Heart right ventricle (tissue), 16 donors: ENCODE results near the gene PHKA2. TPM values are rescaled to one million over a fixed set of nuclear protein-coding genes. Genes with fewer than 3 reads are reported as not detected.

ENCODE experiments used
- ATAC-seq, 8 donors: fragments of 200-7000 bp; cut with Tn5 transposase; one replicate each; pipeline ENCODE4 v1.9.1; 2020; ENCODE audit warnings: mild to moderate bottlenecking in 8 of 8, moderate library complexity in 8 of 8, moderate number of reproducible peaks in 1 of 8
- DNase-seq, 2 donors: peaks; one replicate each; pipeline ENCODE4 v3.0.0-alpha.2; 2020
- H3K27ac ChIP-seq, 10 donors: fragments of 200-600 bp; sonication (generic) in 2 of 10; one replicate each; pipeline versions ENCODE4 v1.5.0 to v1.8.0; 2020 to 2022; ENCODE audit warnings: mild to moderate bottlenecking in 3 of 10
- H3K27me3 ChIP-seq, 7 donors: fragments of 200-600 bp; one replicate each; pipeline ENCODE4 v1.8.0; 2021 to 2022; ENCODE audit warnings: mild to moderate bottlenecking in 2 of 7
- H3K36me3 ChIP-seq, 9 donors: fragments of 200-600 bp; sonication (generic) in 1 of 9; one replicate each; pipeline versions ENCODE4 v1.5.0 to v1.8.0; 2020 to 2022; ENCODE audit warnings: mild to moderate bottlenecking in 2 of 9
- H3K4me1 ChIP-seq, 9 donors: fragments of 200-600 bp; sonication (generic) in 1 of 9; one replicate each; pipeline versions ENCODE4 v1.5.0 to v1.8.0; 2020 to 2022; ENCODE audit warnings: mild to moderate bottlenecking in 4 of 9
- H3K4me3 ChIP-seq, 10 donors: fragments of 200-600 bp; sonication (generic) in 2 of 10; one replicate each; pipeline versions ENCODE4 v1.5.0 to v1.8.0; 2020 to 2022; ENCODE audit warnings: mild to moderate bottlenecking in 7 of 10, moderate library complexity in 2 of 10
- H3K9me3 ChIP-seq, 11 donors: fragments of 200-600 bp in 10 of 11; sonication (generic) in 2 of 11; one replicate each; pipeline versions ENCODE4 v1.5.0 to v1.8.0; 2013 to 2022; ENCODE audit warnings: mild to moderate bottlenecking in 2 of 11, control low read depth in 1 of 11, moderate library complexity in 1 of 11
- CTCF ChIP-seq, 9 donors: fragments of 200-600 bp; sonication (generic) in 2 of 9; IDR thresholded peaks; one replicate each; pipeline versions ENCODE4 v1.5.0 to v1.8.0; 2021 to 2022; ENCODE audit warnings: antibody characterized with exemption in 9 of 9, mild to moderate bottlenecking in 5 of 9, moderate library complexity in 1 of 9
- WGBS, 2 donors: extraction: QIAGEN DNeasy Blood & Tissue Kit; methylation state at CpG; one replicate each; pipeline ENCODE4 v1.1.7; 2013; ENCODE audit warnings: inconsistent platforms in 1 of 2; 5-methylcytosine and 5-hydroxymethylcytosine counted together
- intact Hi-C, 10 donors: fragments of 100-400 bp; cut with DNase I; formaldehyde crosslinking; loops; one replicate each; pipeline versions ENCODE4 v1.11.1 to v1.14.2; 2022
- polyA plus RNA-seq, 2 donors: library from polyadenylated mRNA; stranded (reverse); fragments of 200-250 nt; gene quantifications; one replicate each; pipeline ENCODE4 v1.2.3, GENCODE V29; 2013
- total RNA-seq, 10 donors: library from RNA; stranded (reverse); fragmentation: NEBNext Ultra II Directional in 3 of 10; extraction: Animal tissue kit (Norgen Biotek cat#: 25700) in 3 of 10; gene quantifications; one replicate each; pipeline versions ENCODE4 v1.2.1 to v1.2.4, GENCODE V29; 2021 to 2023
- donor health status: Arrhythmogenic right ventricular cardiomyopathy.
- donor health status: ischemic (EF 13 %, LVEDD 7.1; RV severe dilation, severe dysfunction).
- donor health status: healthy with polysubstance abuse.
- donor health status: DM: no; HTN: yes; CAD: no.
- donor health status: DM: no; HTN: no; CAD: no.
- donor health status: ischemic (EF 25% LVEDD 6.9; RV normal size, moderate dysfunction).
- donor health status: ischemic (EF 25% LVEDD 5.7; RV mildly dilated, moderate dysfunction).
- donor health status: healthy.
- donor health status: DM: yes; HTN: yes; CAD: no.
- donor health status: Ischemic cardiomyopathy.
- donor health status: ischemic (EF 35%, LVEDD 5.7; RV mildly dilated, moderate dysfunction).
- donor health status: nonischemic (EF 11% LVEDD 7.7; RV severe dilation, severe dysfunction).
- donor health status: DM: yes; HTN: yes; CAD: no.
- donor health status: PGD.
- donor health status: ischemic (EF 29% LVEDD 5.4; RV normal size, mild dysfunction).
- donor health status: nonischemic (EF 23%, LVEDD 6.1; RV moderate dilation, normal function).

The PHKA2 gene
- total and polyA plus RNA-seq, 12 donors = 15.6 to 61.1 (median 25.3) TPM

- H3K4me1 ChIP-seq = peaks cover 0 to 27% (median 8%) of the 10 kb centered on the region in 9 donors
- WGBS, 2 donors = 71 to 73% methylated on average over 14 to 15 of the region's 15 CpGs
- no peak for TF ChIP-seq CTCF (IDR thresholded peaks at IDR 0.05)
- no peak for DNase-seq
- H3K27ac ChIP-seq = no peak overlapping the region
- no peaks in the 10 kb centered on the region for H3K9me3 ChIP-seq
- H3K27me3 ChIP-seq = no peaks in the 10 kb centered on the region
- intact Hi-C loops = loop anchor here in 1 of 10 donors (5.0 kb wide), 1 partner anchor 203 kb away; the partner anchor contains the start of gene RS1
- no peaks in the 10 kb centered on the region for H3K36me3 ChIP-seq
- no peak overlapping the region for H3K4me3 ChIP-seq
- ATAC-seq = no peak
These were observed 108.5 kb downstream of the PHKA2 start for GRCh38 chrX:18875256-18875878.

- ATAC-seq (no peak), DNase-seq (no peak)
- H3K36me3 ChIP-seq = no peaks in the 10 kb centered on the region
- H3K27me3 ChIP-seq = no peaks in the 10 kb centered on the region
- H3K9me3 ChIP-seq = no peaks in the 10 kb centered on the region
- 90 to 96% methylated on average over 27 of the region's 27 CpGs for WGBS, 2 donors
- TF ChIP-seq CTCF (IDR thresholded peaks at IDR 0.05) = no peak
- peaks cover 0 to 27% (median 8%) of the 10 kb centered on the region in 9 donors for H3K4me1 ChIP-seq
- H3K4me3 ChIP-seq = no peak overlapping the region
- intact Hi-C loops = loop anchor here in 2 of 10 donors (5.0 kb wide), 2 partner anchors 42 to 202 kb away; partner anchors contain the start of gene RS1 (in 1 of the 2)
- no peak overlapping the region for H3K27ac ChIP-seq
These were observed 109.2 kb downstream of the PHKA2 start for GRCh38 chrX:18874560-18875255.

DNA sequence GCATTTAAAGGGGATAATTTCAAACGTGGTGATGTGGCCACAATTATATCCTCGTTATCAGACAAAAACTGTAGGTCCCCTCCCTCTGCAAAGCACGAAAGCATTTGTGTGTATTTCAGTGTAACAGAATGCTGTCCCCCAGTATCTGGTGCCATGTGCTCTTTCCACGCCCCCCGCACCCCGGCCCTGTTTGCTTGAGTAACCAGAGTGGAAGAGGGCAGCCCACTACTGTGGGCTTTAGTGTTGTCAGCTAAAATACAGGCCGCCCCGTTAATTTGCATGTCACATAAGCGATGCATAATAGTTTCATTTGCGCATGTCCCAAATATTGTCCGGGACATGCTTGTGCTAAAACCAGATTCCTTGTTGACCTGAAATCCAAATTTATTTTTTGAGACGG lies 110.1 kb downstream of the PHKA2 start:
- Histone ChIP-seq H3K27ac (peak overlapping the region in 3 of 10 donors; percentile 62 to 71 (median 70)), H3K9me3 (no peaks in the 10 kb centered on the region), H3K27me3 (no peaks in the 10 kb centered on the region), H3K4me1 (peaks cover 0 to 27% (median 8%) of the 10 kb centered on the region in 9 donors), H3K36me3 (no peaks in the 10 kb centered on the region), H3K4me3 (no peak overlapping the region)
- intact Hi-C loops = loop anchor here in 1 of 10 donors (5.0 kb wide), 1 partner anchor 42 kb away; no protein-coding TSS in a partner anchor
- no peak for TF ChIP-seq CTCF (IDR thresholded peaks at IDR 0.05)
- ATAC-seq = no peak
- WGBS, 2 donors = 87 to 91% methylated on average over 12 of the region's 12 CpGs
- no peak for DNase-seq

GRCh38 chrX:18873189-18873791 lies 110.6 kb downstream of the PHKA2 start:
- H3K27me3 ChIP-seq = no peaks in the 10 kb centered on the region
- ATAC-seq (peak; percentile 48 to 94 (median 86)), DNase-seq (peak in 1 of 2 donors; percentile 40)
- intact Hi-C loops = loop anchor here in 1 of 10 donors (5.0 kb wide), 1 partner anchor 41 kb away; no protein-coding TSS in a partner anchor
- H3K27ac ChIP-seq = peak overlapping the region; percentile 44 to 80 (median 72)
- H3K4me3 ChIP-seq = peak overlapping the region in 1 of 10 donors; percentile 20
- no peaks in the 10 kb centered on the region for H3K9me3 ChIP-seq
- H3K36me3 ChIP-seq = no peaks in the 10 kb centered on the region
- H3K4me1 ChIP-seq = peaks cover 0 to 27% (median 8%) of the 10 kb centered on the region in 9 donors
- 50 to 51% methylated on average over 24 to 27 of the region's 27 CpGs for WGBS, 2 donors
- no peak for TF ChIP-seq CTCF (IDR thresholded peaks at IDR 0.05)
